ENCODE data around the gene TMEM81. TPM values are rescaled to one million over a fixed set of nuclear protein-coding genes. Genes with fewer than 3 reads are reported as not detected.

Gene TMEM81, protein sequence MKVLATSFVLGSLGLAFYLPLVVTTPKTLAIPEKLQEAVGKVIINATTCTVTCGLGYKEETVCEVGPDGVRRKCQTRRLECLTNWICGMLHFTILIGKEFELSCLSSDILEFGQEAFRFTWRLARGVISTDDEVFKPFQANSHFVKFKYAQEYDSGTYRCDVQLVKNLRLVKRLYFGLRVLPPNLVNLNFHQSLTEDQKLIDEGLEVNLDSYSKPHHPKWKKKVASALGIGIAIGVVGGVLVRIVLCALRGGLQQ
- total RNA-seq, result 0.77 and 2.3 TPM in 2 replicates

GRCh38 chr1:205084360-205084759 lies at the start of gene TMEM81:
TMEM81 (minus strand) TSS chr1:205084460; CDS start chr1:205084320, 140 bp downstream.

GRCh38 chr1:205121660-205122488 lies 37.6 kb upstream of the TMEM81 start, which contains the start of gene RBBP5:
RBBP5 (minus strand) TSS chr1:205121978; CDS start chr1:205121873, 105 bp downstream.

DNA sequence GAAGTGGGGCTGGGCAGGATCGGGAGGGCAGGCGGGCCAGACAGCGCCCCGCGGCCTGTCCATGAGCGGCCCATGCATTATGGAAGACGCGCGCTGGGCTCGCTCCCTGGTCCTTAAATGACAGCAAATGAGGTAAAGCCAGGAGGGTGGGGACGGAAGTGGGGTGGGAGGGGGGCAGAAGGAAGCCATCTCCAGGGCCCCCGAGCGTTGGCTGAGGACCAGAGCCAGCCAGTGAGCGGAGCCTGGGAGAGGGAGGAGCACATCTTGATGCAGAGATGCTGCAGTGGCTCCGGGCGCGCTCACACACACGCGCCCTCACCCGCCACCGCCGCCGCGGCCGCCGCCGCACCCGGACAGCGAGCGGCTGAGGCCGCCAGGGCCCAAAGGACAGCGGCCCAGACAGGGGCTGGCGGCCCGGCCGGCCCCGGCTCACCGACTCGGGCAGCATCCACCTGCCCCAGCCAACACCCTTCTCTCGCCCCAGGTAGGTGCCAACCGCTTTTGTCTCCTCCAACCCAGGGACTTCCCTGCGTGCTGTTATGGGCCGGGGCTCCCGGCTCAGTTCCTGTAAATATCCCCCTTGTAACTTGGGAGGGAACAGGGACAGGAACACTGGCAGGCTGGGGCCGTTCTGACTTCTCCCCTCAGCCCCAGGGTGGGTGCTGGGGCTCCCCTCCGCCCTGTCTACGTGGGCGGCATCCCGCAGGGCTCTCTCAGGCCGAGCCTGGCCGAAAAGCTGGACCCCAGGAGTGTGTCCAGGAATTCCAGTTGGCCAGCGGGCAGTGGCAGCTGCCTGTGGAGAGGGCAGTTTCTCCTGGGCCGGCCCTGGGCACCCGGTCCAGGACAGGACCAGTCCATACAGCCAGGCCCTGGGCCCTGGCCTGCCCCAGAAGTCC lies 41.1 kb downstream of the TMEM81 start, which contains the start of gene CNTN2:
Gene CNTN2, plus strand, starts transcription at position 302 of the 896 bp plus-strand sequence. CDS start 9,974 bp downstream, outside the sequence.

Other genes with a start within 250 kb of the TMEM81 start
- 3.2 and 13.0 TPM in 2 replicates for gene NFASC, start 213.6 kb downstream of the TMEM81 start, total RNA-seq
- gene CNTN2, start 41.2 kb downstream of the TMEM81 start, total RNA-seq, result under 0.01 and 0.09 TPM in 2 replicates
- 8.3 and 8.8 TPM in 2 replicates for gene RBBP5, start 37.5 kb upstream of the TMEM81 start, total RNA-seq
- gene DSTYK, start 127.2 kb upstream of the TMEM81 start, total RNA-seq, result 6.5 and 9.9 TPM in 2 replicates
- 1.4 and 2.7 TPM in 2 replicates for gene TMCC2, start 143.5 kb upstream of the TMEM81 start, total RNA-seq
- gene NUAK2, start 237.3 kb upstream of the TMEM81 start, total RNA-seq, result 1.9 and 4.6 TPM in 2 replicates

Measured in pericardium fibroblast (primary cell).